HepG2 (cell line): ENCODE results near the gene SIX4. TPM values are rescaled to one million over a fixed set of nuclear protein-coding genes. Genes with fewer than 3 reads are reported as not detected.

ENCODE experiments used
- ARID3A ChIP-seq: IDR thresholded peaks from 2 replicates; pipeline ENCODE4 v1.6.1; 2012; ENCODE audit warnings: low read depth, low read length, improper control_type of control experiment
- E2F5 ChIP-seq: sonication (generic); formaldehyde crosslinking; conservative IDR thresholded peaks from 2 replicates; pipeline ENCODE4 v1.4.0; 2020; ENCODE audit warnings: missing genetic modification reagents
- GMEB1 ChIP-seq: sonication (generic); formaldehyde crosslinking; IDR thresholded peaks from 2 replicates; pipeline ENCODE4 v1.5.1; 2020; ENCODE audit warnings: missing genetic modification reagents, mild to moderate bottlenecking, borderline replicate concordance
- GPBP1L1 ChIP-seq: sonication (generic); formaldehyde crosslinking; IDR thresholded peaks from 2 replicates; pipeline ENCODE4 v1.5.0; 2020; ENCODE audit warnings: mild to moderate bottlenecking, missing genetic modification reagents
- HNRNPUL1 ChIP-seq: fragments of 200-400 bp; formaldehyde crosslinking; IDR thresholded peaks from 2 replicates; pipeline ENCODE4 v1.6.1; 2017; ENCODE audit warnings: low read depth, mild to moderate bottlenecking, low read length, moderate library complexity
- KDM2A ChIP-seq: sonication (generic); formaldehyde crosslinking; IDR thresholded peaks from 2 replicates; pipeline ENCODE4 v1.4.0; 2020; ENCODE audit warnings: low read depth, missing genetic modification reagents, borderline replicate concordance
- MZF1 ChIP-seq: sonication (generic); formaldehyde crosslinking; IDR thresholded peaks from 2 replicates; pipeline ENCODE4 v1.8.1; 2023; ENCODE audit warnings: mild to moderate bottlenecking, missing genetic modification reagents, borderline replicate concordance
- NR2C2 ChIP-seq: sonication (generic); formaldehyde crosslinking; IDR thresholded peaks from 2 replicates; pipeline ENCODE4 v1.4.0; 2020; ENCODE audit warnings: missing genetic modification reagents, mild to moderate bottlenecking, moderate library complexity, borderline replicate concordance
- NR2F1 ChIP-seq, 2 experiments: fragments of 450-650 bp in 1 of 2; formaldehyde crosslinking in 1 of 2; IDR thresholded peaks; 2 replicates each; pipeline versions ENCODE4 v1.5.0 to v1.6.1; 2016 to 2020; ENCODE audit warnings: mild to moderate bottlenecking in 1 of 2, missing compliant biosample characterization in 1 of 2, missing genetic modification reagents in 1 of 2, moderate library complexity in 1 of 2
- NR2F6 ChIP-seq, 2 experiments: IDR thresholded peaks; 2 replicates each; pipeline ENCODE4 v1.6.1; 2016; ENCODE audit warnings: antibody characterized with exemption in 1 of 2, mild to moderate bottlenecking in 1 of 2
- PITX1 ChIP-seq: sonication (generic); formaldehyde crosslinking; IDR thresholded peaks from 2 replicates; pipeline ENCODE4 v1.5.1; 2020; ENCODE audit warnings: mild to moderate bottlenecking, missing genetic modification reagents
- POLR2A ChIP-seq, 2 experiments: IDR thresholded peaks; 2 replicates each; pipeline ENCODE4 v1.6.1; 2011; ENCODE audit warnings: low read depth in 2 of 2, low read length in 2 of 2, mild to moderate bottlenecking in 1 of 2, moderate library complexity in 1 of 2; ENCODE audit not compliant: insufficient read depth in 1 of 2
- ZBTB38 ChIP-seq: sonication (generic); formaldehyde crosslinking; IDR thresholded peaks from 2 replicates; pipeline ENCODE4 v1.5.1; 2020; ENCODE audit warnings: mild to moderate bottlenecking, missing genetic modification reagents
- ZNF414 ChIP-seq: sonication (generic); formaldehyde crosslinking; IDR thresholded peaks from 2 replicates; pipeline ENCODE4 v1.5.0; 2020; ENCODE audit warnings: missing genetic modification reagents
- ZNF720 ChIP-seq: sonication (generic); formaldehyde crosslinking; IDR thresholded peaks from 2 replicates; pipeline ENCODE4 v1.4.0; 2020; ENCODE audit warnings: missing genetic modification reagents
- polyA plus RNA-seq, 8 experiments: library from polyadenylated mRNA; depleted of rRNA in 3 of 8; stranded (reverse) in 7 of 8; unstranded in 1 of 8; fragments of >200 nt; fragmentation: Illumina TruSeq in 4 of 8; extraction: Trizol in 4 of 8; gene quantifications; 2 replicates each; pipeline versions ENCODE4 v1.2.1 to v1.2.3, GENCODE V29; 2011 to 2016; ENCODE audit warnings: low read depth in 4 of 8, missing spikeins in 1 of 8, mixed read lengths in 1 of 8; ENCODE audit not compliant: insufficient read depth in 1 of 8
- total RNA-seq, 5 experiments: library from RNA; depleted of rRNA; stranded (reverse); fragments of >200 nt; fragmentation: Illumina TruSeq; extraction: Trizol; gene quantifications; 2 replicates each; pipeline ENCODE4 v1.2.3, GENCODE V29; 2016; ENCODE audit warnings: low read depth in 1 of 5

SIX4 gene
- total and polyA plus RNA-seq, 2 of the 13 experiments (the other 11 are each of a cell fraction or from before 2014, with no cell fraction given): 5.0 to 6.0 TPM

GRCh38 chr14:60734465-60735242 lies 10.5 kb upstream of the SIX4 start, which contains the start of gene MNAT1 (continued):
- TF ChIP-seq ARID3A (peak; percentile 64; the same call in 1 of the 2 replicates), ZBTB38 (peak; percentile 76; the same call in 1 of the 2 replicates), PITX1 (CRISPR knock-in tag) (peak; percentile 79; the same call in 1 of the 2 replicates), NR2C2 (peak; percentile 71; the same call in 1 of the 2 replicates), KDM2A (CRISPR knock-in tag) (peak; percentile 98), ZNF414 (peak; percentile 76), E2F5 (CRISPR knock-in tag) (peak; percentile 72; the same call in 1 of the 2 replicates), GPBP1L1 (CRISPR knock-in tag) (no peak), ZNF720 (CRISPR knock-in tag) (no peak), MZF1 (CRISPR knock-in tag) (no peak), GMEB1 (CRISPR knock-in tag) (peak; percentile 61; the same call in 1 of the 2 replicates), HNRNPUL1 (no peak), NR2F1 (CRISPR knock-in tag; IDR thresholded peaks at IDR 0.05) (0 out of 4 replicates have a peak, but pooled peaks of 1 of the 2 experiments have one; percentile 14), POLR2A (IDR thresholded peaks at IDR 0.05; ENCODE audit: insufficient read depth in 1 of 2, low read depth in 2 of 2, low read length in 2 of 2) (peak; percentile 84 to 87), NR2F6 (IDR thresholded peaks at IDR 0.05) (peak; percentile 51; the same call in 1 of the 2 replicates), NR2F6 (CRISPR knock-in tag; IDR thresholded peaks at IDR 0.05) (peak; percentile 54; the same call in 1 of the 2 replicates)
